Tibial nerve (tissue), 3 donors: Measurements from ENCODE around the gene RPL38.

Experiments
- POLR2A ChIP-seq, 2 donors: fragments of 450-650 bp; IDR thresholded peaks; one replicate each; pipeline ENCODE4 v1.6.1; 2017; ENCODE audit warnings: antibody characterized with exemption in 2 of 2, mild to moderate bottlenecking in 2 of 2, moderate library complexity in 2 of 2
- TF ChIP-seq, protein P1 (sequence below), 5 experiments: fragments of 200-600 bp in 3 of 5; fragments of 450-650 bp in 2 of 5; sonication (generic) in 3 of 5; IDR thresholded peaks; one replicate each; pipeline ENCODE4 v1.5.1; 2016 to 2019; ENCODE audit warnings: antibody characterized with exemption in 5 of 5, mild to moderate bottlenecking in 3 of 5, moderate library complexity in 2 of 5

DNA sequence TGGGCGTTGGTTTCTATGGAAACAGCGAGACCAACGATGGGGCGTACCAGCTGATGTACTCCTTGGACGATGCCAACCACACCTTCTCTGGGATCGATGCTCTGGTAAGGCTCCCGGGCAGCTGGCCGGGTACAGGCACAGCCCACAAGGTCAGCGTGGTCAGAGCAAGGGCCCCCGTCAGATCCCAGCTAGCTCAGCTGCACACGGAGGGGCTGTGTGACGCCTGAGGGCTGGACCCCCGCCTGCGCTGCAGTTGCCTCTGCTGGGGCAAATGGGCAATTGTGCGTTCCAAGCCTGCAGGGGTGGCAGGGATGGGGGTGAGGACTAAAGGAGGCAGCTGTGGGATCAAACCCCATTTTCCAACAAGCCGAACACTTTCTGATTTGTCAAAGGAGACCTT lies 27.4 kb downstream of the RPL38 start:
- TF ChIP-seq, protein P1, sequence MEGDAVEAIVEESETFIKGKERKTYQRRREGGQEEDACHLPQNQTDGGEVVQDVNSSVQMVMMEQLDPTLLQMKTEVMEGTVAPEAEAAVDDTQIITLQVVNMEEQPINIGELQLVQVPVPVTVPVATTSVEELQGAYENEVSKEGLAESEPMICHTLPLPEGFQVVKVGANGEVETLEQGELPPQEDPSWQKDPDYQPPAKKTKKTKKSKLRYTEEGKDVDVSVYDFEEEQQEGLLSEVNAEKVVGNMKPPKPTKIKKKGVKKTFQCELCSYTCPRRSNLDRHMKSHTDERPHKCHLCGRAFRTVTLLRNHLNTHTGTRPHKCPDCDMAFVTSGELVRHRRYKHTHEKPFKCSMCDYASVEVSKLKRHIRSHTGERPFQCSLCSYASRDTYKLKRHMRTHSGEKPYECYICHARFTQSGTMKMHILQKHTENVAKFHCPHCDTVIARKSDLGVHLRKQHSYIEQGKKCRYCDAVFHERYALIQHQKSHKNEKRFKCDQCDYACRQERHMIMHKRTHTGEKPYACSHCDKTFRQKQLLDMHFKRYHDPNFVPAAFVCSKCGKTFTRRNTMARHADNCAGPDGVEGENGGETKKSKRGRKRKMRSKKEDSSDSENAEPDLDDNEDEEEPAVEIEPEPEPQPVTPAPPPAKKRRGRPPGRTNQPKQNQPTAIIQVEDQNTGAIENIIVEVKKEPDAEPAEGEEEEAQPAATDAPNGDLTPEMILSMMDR (IDR thresholded peaks at IDR 0.05): no peak
- no peak for TF ChIP-seq POLR2A (IDR thresholded peaks at IDR 0.05)
